ENCODE measurements around the gene MCU.

- TF ChIP-seq POLR2A (IDR thresholded peaks at IDR 0.05; ENCODE audit: low read depth, low read length) (no peak), TAF1 (IDR thresholded peaks at IDR 0.05; ENCODE audit: borderline replicate concordance, low read depth, low read length) (no peak)
These were observed 129.7 kb downstream of the MCU start for GRCh38 chr10:72821606-72822005.

Data from GM12892 (cell line).